ENCODE results near the gene COL5A2.

COL5A2 gene

GRCh38 chr2:188984065-188984491 is 195.5 kb downstream of the COL5A2 start:
- Mint-ChIP-seq H3K27ac (no peak overlapping the region), H3K9me3 (no peaks in the 10 kb centered on the region), H3K36me3 (no peaks in the 10 kb centered on the region), H3K4me3 (no peak overlapping the region), H3K4me1 (no peaks in the 10 kb centered on the region), H3K27me3 (no peaks in the 10 kb centered on the region)
- DNase-seq (ENCODE audit: low spot score in 2 of 2) (no peak), ATAC-seq (ENCODE audit: low read depth) (no peak)

GRCh38 chr2:188983427-188984064 is 196.0 kb downstream of the COL5A2 start:
- Mint-ChIP-seq H3K27me3 (no peaks in the 10 kb centered on the region), H3K4me1 (no peaks in the 10 kb centered on the region), H3K4me3 (no peak overlapping the region), H3K27ac (no peak overlapping the region), H3K36me3 (no peaks in the 10 kb centered on the region), H3K9me3 (no peaks in the 10 kb centered on the region)
- ATAC-seq (ENCODE audit: low read depth), result no peak
- no peak for DNase-seq (ENCODE audit: low spot score in 2 of 2)

Data from memory B cell (primary cell).